HG02870 (cell line): ENCODE results near the gene HPCAL1.

Experiments
- ATAC-seq: cut with Tn5 transposase; IDR thresholded peaks from one replicate; pipeline ENCODE4 v1.9.1; 2021; ENCODE audit warnings: mild to moderate bottlenecking, moderate library complexity; ENCODE audit not compliant: unreplicated experiment

Gene HPCAL1

DNA sequence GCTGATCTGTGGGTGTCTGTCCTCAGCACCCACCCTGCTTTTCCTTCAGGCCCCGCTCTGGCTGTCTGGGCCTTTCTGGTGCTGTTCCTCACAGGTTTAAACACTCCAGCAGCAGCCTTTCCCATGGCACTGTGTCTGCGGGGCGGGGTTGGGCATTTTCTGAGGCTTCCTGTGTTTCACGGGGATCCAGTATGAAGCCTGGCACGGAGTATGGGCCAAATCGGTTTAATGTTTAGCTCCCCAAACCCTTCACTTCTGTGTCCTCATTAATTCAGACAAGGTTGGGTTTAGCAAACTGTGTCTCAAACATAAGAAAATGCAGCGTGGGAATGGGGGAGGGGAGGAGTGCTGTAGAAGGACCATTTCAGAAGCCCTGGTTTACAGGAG lies 44.9 kb downstream of the HPCAL1 start:
- ATAC-seq = no peak

DNA sequence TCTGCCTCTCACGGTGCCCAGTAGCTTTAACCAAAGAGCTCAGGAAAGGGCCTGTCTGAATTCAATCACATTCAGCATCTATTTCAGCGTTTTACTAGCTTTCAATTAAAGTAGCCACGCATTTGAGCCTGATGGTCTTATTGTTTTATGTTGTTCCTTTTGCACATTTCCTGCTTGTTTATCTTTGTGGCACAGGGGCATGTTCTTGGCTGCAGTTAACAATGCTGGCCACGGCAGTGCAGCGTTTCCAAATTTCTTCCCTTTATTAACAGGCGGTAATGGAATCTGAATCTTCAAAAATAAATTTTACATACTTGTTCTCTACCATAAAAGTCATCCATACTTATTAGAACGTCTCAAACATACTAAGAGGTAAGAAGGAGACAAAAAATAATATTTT lies 46.2 kb downstream of the HPCAL1 start:
- ATAC-seq = no peak

- ATAC-seq = no peak
Measured at GRCh38 chr2:10350761-10351160, 48.1 kb downstream of the HPCAL1 start.

- no peak for ATAC-seq
Measured at GRCh38 chr2:10352361-10352760, 49.7 kb downstream of the HPCAL1 start.

GRCh38 chr2:10352972-10353371 lies 50.3 kb downstream of the HPCAL1 start:
- no peak for ATAC-seq

DNA sequence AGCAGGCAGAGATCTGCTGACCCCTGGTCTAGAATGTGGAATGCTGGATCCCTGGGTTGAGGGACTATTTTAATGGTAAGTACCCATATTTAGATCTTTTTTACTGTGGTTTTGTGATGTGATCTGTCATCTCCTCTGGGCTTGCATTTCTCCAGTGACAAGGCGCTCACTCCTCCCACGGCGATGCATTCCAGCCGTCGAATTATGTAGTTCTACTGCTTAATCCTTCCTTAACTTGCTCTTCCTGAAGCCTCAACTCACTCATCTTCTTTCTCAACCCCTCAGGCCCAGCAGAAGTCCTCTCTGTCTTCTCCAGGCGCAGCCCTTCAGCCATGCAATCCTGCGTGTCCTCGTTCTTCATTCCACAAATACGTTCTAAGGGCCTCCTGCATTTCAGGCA lies 51.2 kb downstream of the HPCAL1 start:
- ATAC-seq = no peak

DNA sequence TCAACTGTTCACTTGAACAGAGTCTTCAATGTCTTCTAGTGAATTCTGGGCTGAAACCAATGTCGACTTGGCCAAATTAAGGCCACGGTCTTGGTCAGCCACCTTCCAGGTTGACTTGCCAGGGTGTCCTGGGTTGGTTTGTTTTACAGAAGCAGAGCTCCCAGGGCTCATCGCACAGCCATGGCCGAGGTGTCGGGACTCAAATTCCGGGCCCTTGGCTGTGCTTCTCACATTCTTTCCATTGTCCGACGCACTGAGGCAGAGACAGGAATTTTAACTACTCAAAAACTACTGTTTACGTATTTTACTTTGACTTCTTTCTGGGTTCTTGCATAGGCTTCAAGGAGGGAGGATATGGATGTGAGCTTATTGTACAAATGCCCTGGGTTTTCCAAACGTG lies 51.7 kb downstream of the HPCAL1 start:
- ATAC-seq = no peak

DNA sequence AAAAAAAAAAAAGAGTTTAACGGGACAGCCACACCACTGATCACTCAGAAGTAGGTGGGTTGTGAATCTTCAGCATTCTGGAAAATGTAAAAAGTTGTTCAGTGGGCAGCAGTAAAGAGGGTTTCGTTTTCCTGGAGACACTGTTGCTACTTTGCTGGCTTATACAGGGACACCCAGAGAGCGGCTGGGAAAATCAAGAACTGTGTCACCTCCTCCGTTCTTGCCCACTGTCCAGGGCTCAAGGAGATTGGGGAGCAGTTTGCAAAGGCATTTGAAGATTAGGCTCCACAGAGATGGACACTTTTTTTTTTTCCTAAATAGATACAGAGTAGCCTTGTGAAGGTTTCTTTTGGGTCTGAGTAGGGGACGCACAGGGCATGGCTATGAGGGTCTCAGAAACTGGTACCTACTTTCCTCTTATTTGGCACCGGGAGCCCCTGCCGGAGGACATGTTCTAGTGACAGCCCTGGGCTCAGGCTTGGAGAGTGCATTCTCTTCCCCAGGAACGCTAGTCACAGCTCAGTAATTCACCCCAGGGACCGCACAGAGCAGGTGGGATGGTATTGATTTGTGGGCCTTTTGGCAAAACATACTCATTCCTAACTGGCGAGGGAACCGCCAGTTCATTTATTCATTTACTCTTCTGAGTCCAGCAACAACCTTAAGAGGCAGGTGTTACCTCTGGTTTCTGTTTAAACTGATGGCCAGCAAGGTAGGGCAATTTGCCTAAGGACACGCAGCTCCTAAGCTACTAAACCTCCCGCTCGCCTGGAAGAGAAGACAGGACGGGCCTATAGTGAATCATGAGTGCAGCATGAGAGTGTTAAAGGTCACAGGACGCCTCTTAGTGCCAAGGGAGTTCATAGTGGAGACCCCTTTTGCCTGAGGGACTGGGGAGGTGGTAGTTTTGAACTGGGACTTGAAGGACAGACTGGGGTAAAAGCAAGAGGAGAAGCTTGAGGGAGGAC lies 53.1 kb downstream of the HPCAL1 start:
- no peak for ATAC-seq

DNA sequence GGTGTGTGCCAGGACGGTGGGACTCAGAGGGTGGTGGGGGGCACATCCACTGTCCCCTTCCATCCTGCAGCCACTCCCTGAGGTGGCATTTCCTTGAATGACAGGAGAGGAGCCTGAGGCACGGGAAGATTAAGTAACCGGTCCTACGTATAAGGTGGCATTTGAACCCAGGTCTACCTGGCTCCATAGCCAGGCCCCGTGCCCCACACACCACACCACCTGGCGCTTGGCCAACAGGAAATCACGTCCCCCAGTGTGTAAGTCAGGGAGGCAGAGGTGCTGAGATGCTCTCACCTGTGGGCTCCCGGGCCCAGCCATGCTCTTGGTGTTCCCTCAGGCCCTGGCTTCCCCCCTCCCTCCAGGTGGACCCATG lies 53.7 kb downstream of the HPCAL1 start:
- no peak for ATAC-seq

GRCh38 chr2:10357193-10358169 lies 54.8 kb downstream of the HPCAL1 start:
- no peak for ATAC-seq

DNA sequence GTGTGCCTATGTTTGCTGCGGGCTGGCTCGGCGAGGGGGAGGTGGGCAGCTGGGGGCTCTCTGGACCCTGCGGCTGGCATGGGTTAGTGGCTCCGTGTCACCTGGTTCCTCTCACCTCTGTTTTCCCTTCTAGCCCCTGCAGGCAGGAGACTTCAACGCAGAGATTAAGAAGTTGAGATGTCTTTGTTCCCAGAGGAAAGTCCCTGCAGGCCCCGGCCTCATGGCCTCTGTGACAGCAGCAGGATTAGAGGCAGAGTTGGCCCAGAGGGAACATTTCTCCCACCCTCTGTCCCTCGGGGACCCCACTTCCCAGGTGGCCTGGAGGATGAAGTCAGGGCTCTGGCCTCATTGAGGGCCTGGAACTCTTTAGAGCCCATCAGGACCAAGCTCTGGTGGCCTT lies 56.5 kb downstream of the HPCAL1 start:
- no peak for ATAC-seq

DNA sequence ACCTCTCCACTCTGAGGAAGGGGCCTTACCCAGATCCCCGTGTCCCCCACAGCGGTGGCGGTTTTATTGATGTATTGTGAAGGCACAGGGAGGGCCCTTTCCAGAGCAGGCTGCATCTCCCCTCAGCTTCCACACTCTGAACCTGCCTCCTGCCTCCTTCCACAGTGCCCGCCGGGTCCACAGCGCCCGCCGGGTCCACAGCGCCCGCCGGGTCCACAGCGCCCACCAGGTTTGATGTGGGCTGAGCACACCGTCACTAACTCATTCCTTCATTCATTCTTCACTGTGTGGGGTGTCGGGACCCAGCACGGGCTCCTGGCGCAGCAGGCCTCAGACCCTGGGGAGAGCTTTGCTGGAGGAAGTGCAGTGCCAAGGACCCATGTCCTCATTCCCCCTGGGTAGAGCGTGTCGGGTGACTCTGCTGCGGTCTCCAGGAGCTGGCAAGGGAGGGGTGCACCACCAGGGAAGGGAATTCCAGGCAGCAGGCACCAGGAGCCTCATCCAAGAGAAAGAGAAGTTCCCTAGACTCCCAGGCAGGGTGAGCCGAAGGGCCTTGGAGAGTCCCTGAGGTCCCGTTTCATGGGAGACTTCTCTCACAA lies 57.1 kb downstream of the HPCAL1 start:
- no peak for ATAC-seq

- ATAC-seq = no peak
Measured at GRCh38 chr2:10360460-10360849, 57.8 kb downstream of the HPCAL1 start.

- ATAC-seq = no peak
Measured at GRCh38 chr2:10360850-10361588, 58.3 kb downstream of the HPCAL1 start.

GRCh38 chr2:10362096-10362897 lies 59.6 kb downstream of the HPCAL1 start:
- ATAC-seq = no peak

DNA sequence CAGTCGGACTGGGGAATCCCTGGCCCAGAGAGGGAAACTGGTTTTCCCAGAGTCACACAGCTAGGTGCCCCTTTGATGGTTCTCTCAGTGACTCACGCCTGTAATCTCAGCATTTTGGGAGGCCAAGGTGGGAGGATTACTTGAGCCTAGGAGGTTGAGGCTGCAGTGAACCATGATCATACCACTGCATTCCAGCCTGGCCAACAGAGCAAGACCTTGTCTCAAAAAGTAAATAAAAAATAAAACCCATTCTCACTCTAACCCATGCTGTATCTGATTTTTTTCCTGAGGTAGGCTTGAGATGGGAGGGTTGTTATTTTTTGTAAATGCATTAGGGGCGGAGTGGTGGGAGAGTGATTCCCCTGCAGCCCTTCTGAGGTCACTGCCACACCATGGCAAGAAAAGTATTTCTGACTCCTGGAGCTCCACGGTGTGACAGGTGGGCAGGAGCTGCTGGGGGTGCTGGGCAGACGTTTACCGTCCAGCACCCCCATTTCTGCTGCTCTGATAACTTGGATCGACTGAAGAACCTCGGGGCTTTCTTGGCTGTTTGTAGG lies 60.3 kb downstream of the HPCAL1 start:
- no peak for ATAC-seq

- no peak for ATAC-seq
Measured at GRCh38 chr2:10363861-10364610, 61.3 kb downstream of the HPCAL1 start.

DNA sequence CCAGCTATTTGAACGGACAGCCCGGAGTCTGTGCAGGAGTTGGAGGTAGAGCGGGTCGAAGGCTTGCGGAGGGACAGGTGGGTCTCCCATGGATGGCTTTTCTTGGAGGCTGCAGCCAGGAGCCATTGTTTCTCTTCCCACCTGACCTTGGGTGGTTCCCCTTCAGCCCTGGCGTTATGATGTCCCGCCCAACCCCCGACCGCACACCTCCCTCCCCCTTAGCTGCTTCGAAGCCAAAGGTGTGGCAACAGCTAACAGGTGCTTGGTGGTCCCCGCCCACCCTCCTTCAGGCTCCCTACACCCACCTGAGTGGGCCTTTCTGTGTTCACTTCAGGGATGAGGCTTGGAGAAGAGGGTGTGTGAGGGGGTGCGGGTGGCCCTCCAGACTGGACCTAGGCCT lies 62.7 kb downstream of the HPCAL1 start:
- ATAC-seq = no peak
